ENCODE data around the gene C7orf33.
"Not testable (repeated sequence)": the region's sequence is repeated elsewhere in the genome, so short reads cannot be mapped to it uniquely, and the experiment has no call there.

Gene C7orf33, protein sequence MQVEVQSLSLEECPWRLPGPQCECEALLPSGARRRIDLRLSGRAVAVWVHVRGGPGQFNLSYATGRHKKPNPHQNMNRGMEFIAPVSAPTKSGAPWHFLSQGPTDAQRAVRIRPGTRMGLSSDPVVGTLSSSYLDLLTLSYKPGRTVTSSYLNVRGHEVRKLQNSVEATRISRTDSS

DNA sequence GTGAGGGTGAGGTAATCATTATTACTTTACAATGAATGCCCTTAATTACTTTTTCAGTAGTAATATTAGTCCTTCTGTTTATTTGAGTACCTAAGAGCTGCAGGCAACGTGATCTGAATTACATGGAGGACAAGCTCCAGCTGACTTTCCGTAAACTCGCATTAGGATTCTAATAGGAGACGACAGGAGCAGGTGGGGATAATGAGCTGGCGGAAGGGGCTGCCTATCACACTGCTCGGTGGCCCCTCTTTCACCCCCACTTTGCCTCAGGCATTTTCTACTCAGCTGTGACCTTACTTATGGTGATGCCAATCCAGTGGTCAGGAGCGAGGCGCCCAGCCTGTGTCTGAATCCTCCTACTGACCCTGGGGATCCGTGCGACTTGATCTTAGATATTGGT is at the start of gene C7orf33:
C7orf33 (plus strand) TSS at position 296 of the 400 bp plus-strand sequence. CDS start 160 bp downstream, outside the sequence.
- no peak for DNase-seq (ENCODE audit: low read depth in 2 of 2)

DNA sequence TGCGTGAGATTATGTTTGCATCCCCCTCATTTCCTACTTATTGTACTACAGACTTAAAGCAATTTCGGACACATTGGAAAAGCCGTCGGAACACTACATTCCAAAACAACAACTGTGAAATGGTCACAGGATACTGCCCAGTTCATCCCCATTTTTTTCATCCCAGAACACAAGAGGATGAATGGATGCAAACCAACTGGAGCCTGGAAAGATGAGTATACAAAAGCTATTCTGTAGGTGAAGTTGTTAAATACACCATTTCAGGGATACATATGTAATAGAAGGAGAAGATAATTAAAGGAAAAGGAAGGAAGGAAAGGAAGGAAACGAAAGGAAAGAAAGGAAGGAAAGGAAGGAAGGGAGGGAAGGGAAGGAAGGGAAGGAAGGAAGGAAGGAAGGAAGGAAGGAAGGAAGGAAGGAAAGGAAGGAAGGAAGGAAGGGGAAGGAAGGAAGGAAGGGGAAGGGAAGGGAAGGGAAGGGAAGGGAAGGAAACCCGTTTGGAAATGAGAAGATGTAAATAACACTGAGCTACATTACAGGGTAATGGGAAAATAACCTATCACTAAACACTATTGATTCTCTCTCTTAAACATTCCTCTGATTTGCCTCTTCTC is 48.6 kb upstream of the C7orf33 start:
- DNase-seq (ENCODE audit: low read depth in 2 of 2): no peak

DNA sequence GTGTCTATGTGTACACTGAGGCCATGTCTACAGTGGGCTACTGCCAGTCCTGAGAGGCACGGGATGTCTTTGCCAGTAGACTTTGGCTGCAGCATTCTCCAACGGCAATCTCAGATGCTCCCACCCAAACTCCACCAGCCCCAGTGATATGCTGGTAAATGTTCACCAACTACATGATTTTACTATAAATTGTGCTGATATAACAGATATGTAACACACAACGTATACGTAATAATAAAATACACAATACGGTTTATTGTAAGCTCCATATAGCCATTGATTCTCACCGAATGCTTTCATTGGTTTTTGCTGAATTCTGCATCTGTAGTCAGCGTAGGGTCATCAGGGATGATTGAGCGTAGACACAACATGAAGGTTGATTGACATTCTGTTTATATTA is 47.3 kb upstream of the C7orf33 start:
- no peak for DNase-seq (ENCODE audit: low read depth in 2 of 2)

DNA sequence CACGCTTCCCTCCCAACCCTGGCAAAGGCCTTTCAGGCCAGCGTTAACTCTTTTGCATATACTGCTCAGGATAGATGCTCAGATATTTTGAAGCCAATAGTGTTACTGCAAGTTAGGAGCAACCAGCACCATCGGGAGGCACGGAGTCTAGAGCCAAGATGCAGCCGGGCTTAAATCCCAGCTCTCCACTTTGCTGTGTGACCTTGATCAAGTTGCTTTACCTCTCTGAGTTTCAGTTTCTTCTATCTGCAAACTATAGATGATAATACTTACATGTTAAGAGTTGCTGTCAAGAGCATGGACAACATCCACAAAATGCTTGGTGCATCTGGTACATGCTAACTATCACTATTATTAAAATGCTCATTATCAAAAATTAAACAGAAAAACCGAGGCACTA is 45.4 kb upstream of the C7orf33 start:
- no peak for DNase-seq (ENCODE audit: low read depth in 2 of 2)

DNA sequence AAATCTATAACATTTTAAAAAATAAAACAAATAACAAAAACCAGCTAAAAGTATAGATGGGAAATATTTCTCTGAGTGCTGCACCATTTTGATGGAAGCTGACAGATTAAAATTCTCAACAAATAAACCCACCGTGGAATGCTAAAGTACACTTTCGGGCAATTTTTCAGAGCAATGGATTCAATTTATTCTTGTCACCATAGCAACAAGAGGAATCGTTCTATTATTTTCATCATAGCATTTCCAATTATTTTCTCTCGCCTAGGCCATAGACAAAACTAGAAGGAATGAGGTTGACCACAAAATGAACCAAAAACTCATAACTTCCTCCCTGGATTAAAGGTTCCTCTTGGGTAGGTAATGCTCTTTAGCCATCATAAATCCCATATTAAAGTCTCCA is 44.6 kb upstream of the C7orf33 start:
- no peak for DNase-seq (ENCODE audit: low read depth in 2 of 2)

DNA sequence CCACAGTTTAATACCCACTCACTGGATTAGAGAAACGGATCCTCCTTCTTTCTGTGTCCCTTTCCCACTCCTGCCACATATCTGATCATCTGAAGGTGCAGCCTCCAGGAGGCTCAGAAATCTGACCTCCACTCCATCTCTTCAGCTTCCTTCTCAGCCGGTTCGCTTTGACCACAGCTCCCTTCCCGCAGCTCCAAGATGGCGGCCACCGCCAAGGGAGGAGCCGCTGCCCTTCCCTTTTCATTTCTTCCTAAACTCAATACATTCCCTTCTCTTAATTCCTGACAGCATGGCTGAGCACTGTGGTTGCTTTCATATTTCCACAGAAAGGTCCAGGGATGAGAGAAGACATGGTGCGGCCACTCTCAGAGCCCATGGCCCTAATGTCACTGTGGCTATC is 43.7 kb upstream of the C7orf33 start:
- DNase-seq (ENCODE audit: low read depth in 2 of 2): no peak

DNA sequence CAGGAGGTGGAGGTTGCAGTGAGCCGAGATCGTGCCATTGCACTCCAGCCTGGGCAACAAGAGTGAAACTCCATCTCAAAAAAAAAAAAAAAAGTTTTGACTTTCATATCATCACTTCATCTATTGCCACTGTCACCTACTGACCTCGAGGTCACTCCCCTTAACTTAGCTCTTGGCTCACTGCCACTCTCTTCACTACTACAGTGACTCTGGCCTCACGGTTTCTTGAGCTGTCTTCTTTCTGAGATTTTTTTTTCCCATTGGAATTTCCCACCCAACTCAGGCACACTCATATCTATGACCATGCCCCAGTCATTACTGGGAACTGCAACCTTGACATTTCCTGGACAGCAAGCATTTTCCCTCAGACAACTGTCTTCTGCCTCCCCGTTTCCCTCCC is 42.6 kb upstream of the C7orf33 start:
- DNase-seq (ENCODE audit: low read depth in 2 of 2): no peak

DNA sequence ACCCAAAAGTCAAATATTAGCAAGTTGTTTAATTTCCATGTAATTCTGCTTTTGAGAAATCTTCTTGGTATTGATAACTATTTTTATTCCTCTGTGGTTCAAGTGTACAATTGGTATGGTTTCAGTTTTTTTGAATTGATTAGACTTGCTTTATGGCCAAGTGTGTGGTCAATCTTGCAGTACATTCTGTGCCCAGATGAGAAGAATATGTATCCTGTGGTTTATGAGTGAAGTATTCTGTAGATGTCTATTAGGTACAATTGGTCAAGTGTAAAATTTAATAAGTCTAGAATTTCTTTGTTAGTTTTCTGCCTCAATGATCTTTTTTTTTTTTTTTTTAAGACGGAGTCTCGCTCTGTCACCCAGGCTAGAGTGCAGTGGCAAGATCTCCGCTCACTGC is 36.6 kb upstream of the C7orf33 start:
- DNase-seq (ENCODE audit: low read depth in 2 of 2): no peak

DNA sequence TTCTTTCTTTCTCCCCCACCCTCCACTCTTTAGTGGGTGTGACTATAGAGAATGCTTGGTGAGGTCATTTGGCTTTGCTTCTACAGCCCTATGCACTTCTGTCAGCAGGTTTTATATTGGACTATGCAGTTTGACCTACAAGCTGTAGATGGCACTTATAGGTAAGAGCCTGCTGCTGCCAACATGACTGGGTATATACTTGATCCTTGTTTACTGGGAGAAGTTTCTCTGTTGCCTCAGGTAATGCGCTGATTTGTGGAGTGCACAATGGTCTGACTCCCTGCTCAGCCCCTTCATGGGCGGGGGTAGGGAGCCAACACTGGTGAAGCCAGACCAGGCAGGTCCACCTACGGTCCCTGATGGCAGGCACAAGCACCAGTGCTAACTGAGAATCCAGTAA is 33.7 kb upstream of the C7orf33 start:
- DNase-seq (ENCODE audit: low read depth in 2 of 2): no peak

DNA sequence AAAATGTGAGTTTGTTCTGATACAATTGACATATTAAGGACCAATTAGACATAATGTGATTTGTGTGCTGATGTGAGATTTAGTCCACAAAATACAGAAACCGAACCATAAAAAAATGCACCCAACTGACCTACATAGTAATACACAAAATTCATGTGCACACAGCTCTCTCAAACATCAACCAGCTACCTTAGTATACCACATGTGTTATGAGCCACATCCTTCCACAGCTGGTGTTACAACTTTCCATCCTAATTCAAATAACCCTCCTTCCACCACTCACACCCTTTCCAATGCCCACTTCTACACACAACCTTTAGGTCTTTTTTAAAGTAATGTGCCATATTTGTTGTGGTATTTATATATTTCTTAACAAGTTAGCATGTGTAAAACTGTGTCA is 31.7 kb upstream of the C7orf33 start:
- no peak for DNase-seq (ENCODE audit: low read depth in 2 of 2)

DNA sequence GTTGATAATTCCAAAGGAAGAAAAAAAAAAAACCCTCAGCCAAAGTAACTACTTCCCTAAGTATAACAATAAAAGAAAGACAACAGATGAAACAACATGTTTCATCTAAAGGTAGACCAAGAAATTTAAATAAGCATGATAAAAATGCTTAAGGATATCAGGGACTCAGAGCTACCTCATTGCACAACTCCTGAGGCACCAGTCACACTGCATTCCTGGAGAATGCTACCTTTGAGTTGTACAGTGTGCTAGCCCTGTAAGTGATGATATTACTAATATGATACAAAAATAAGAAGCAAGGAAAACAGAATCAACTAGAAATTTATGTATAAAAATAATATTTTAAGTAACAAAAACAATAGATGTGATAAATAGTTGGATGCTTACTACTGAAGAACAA is 29.5 kb upstream of the C7orf33 start:
- DNase-seq (ENCODE audit: low read depth in 2 of 2): no peak

DNA sequence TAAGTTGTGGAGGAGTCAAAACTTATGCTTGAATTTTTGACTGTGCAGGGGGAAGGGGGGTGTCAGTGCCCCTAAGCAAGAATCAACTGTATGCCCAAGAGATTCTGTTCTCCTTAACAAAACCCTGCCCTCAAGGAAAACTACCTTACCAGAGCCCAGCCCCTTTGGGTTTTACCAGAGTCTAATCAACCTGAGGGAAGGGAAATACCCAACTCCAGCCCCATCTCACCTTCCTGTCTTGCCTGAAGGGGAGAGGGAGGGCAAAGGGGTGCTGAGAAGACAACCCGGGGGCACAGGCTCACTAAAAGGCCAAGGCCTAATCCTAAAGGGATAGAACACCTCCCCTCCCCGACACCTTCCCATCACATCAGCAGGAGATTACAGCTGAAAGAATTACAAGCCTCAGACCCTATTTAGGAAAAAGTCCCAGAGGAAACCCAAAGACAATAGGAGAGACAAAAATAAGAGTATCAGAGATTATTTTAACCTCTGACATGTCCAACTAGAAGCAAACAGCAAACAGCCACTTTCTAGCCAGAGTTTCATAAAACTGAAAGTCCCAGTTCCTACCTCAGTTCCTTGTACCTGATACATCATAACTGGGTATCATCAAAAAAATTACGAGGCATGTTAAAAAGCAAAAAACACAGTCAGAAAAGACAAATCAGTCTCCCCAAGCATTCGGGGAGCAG is 26.8 kb upstream of the C7orf33 start:
- DNase-seq (ENCODE audit: low read depth in 2 of 2): no peak

DNA sequence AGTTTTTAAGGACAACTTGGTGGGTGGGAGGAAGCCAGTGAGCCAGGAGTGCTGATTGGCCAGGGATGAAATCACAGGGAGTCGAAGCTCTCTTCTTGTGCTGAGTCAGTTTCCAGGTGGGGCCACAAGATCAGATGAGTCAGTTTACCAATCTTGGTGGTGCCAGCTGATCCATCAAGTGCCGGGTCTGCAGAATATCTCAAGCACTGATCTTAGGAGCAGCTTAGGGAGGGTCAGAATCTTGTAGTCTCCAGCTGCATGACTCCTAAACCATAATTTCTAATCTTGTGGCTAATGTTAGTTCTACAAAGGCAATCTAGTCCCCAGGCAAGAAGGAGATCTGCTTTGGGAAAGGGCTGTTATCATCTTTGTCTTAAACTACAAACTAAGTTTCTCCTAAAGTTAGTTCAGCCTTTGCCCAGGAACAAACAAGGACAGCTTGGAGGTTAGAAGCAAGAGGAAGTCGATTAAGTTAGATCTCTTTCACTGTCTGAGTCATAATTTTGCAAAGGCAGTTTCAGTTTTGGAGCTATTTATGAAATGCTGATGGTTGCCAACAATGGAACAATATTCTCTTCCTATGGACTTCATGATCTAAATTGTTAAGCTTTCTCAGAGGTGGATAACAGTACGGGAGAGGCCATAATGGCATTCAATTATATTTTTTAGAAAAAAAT is 26.2 kb upstream of the C7orf33 start:
- DNase-seq (ENCODE audit: low read depth in 2 of 2): peak in 1 of 2 donors; percentile 1

DNA sequence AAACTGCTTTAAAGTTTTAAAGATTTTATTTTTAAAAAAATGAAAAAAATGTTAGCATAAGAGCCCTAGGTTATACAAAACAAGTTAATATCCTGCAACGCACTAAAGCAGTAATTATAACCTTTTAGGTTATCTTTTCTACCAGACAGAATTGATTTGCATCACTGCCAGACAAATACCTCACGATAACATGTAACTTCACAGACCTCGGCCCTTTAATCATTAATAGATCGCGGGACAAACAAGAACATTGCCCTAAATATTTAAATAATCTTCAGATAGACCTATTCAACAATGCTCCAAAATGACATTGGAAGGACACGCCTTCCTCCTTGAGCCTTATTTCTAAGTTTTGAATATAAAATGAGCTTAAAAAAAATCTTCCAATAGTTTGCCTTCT is 23.8 kb upstream of the C7orf33 start:
- no peak for DNase-seq (ENCODE audit: low read depth in 2 of 2)

DNA sequence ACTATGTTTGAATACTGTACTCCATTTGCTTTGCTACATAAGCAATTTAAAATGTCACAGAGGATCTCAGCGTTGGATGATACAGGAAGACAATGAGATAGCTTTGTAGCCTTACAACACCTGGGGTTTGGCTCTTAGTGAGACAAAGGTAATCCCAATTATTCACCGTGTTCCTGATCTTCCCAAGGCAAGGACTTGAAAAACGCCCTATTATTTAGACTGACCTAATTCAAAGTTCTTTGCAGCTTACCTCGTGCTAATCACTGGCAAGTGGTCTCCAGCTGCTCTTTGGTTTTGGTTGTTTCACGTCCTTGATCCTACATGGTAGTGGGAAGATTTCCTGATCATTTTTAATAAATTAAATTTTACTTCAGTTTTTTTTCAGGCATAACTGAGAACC is 23.0 kb upstream of the C7orf33 start:
- no peak for DNase-seq (ENCODE audit: low read depth in 2 of 2)

DNA sequence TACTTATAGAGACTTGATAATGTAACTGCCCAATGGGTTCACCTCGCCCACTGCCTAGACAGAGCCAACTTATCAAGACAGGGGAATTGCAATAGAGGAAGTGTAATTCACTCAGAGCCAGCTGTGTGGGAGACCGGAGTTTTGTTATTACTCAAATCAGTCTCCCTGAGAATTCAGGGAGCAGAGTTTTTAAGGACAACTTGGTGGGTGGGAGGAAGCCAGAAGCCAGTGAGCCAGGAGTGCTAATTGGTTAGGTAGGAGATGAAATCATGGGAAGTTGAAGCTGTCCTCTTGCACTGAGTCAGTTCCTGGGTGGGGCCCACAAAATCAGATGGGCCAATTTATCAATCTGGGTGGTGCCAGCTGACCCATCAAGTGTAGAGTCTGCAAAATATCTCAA is 20.1 kb upstream of the C7orf33 start:
- DNase-seq (ENCODE audit: low read depth in 2 of 2): no peak

DNA sequence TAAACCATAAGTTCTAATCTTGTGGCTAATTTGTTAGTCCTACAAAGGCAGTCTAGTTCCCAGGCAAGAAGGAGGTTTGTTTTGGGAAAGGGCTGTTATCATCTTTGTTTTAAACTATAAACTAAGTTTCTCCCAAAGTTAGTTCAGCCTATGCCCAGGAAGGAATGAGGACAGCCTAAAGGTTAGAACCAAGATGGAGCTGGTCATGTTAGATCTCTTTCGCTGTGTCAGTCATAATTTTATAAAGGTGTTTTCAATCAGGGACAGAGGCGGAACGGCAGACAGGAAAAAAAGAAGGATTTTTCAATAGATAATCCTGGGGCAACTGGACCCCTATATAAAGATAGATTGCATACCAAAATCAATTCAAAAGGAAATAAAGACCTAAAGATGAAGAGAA is 19.6 kb upstream of the C7orf33 start:
- not testable (repeated sequence) for DNase-seq (ENCODE audit: low read depth in 2 of 2)

DNA sequence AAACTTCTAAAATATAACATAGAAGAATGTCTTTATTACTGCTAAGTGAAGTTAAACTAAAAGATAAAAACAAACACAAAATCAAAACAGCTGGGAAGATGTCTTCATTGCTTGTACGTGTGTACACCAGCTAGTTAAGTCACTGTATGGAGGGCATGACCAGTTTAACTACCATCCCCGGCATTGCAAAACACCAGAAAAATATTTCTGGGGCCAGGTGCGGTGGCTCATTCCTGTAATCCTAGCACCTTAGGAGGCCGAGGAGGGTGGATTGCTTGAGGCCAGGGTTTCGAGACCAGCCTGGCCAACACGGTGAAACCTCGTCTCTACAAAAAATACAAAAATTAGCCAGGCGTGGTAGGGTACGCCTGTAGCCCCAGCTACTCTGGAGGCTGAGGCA is 19.2 kb upstream of the C7orf33 start:
- DNase-seq (ENCODE audit: low read depth in 2 of 2): no peak

DNA sequence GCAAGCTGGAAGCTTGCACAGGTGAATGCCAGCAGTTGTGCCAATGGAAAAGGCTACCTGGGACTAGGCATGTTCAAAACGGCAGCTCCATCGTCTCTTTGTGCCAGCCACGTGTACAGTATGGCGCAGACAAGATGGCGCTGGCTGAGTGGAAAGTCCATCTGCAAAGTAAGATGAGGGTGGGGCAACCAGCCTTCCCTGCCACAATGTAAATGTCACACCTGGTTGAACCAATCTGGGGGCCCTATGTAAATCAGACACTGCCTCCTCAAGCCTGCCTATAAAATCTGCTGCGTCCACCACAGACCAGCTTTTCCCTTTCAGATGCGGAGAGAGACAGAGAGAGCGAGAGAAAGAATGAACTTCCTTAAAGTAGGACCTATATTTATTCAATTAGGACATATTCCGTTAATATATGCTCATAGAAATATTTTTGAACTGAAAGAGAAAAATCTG is 18.5 kb upstream of the C7orf33 start:
- DNase-seq (ENCODE audit: low read depth in 2 of 2): no peak

DNA sequence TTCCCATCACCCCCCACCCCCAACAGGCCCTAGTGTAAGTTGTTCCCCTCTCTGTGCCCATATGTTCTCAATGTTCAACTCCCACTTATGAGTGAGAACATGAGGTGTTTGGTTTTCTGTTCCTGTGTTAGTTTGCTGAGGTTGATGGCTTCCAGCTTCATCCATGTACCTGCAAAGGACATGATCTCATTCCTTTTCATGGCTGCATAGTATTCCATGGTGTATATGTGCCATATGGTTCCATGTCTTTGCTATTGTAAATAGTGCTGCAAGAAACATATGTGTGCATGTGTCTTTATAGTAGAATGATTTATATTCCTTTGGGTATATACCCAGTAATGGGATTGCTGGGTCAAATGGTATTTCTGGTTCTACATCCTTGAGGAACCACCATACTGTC is 17.0 kb upstream of the C7orf33 start:
- not testable (repeated sequence) for DNase-seq (ENCODE audit: low read depth in 2 of 2)

DNA sequence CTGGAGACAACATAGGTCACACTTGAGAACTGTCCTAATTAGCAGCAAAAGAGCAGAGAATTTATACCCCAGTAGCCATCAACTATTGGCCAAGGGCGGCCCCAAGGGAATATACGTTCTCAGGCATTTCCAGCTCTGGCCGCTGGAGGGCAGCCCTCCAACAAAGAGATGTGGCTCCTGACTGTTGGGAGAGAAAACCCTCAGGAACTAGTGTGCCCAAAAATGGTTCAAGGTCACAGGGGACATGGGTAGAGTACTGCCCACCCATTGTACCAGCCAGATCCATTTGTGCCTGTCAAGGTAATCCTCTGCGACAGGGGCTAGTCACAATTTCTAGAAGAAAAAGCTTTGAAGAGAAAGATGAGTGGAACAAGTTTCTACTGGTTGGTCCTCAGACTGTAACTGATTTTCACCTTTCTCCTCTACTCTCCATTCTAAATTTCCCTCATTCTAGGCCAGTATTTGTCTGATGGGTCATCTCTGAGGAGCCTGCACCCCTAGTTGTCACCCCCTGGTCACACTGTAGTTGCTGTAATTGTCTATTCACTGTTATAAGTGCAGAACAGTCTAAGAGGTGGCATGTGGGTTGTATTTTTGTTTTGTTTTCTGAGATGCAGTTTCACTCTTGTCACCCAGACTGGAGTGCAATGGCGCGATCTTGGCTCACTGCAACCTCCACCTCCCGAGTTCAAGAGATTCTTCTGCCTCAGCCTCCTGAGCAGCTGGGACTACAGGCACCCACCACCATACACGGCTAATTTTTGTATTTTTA is 14.7 kb upstream of the C7orf33 start:
- DNase-seq (ENCODE audit: low read depth in 2 of 2): peak; percentile 26 to 48

DNA sequence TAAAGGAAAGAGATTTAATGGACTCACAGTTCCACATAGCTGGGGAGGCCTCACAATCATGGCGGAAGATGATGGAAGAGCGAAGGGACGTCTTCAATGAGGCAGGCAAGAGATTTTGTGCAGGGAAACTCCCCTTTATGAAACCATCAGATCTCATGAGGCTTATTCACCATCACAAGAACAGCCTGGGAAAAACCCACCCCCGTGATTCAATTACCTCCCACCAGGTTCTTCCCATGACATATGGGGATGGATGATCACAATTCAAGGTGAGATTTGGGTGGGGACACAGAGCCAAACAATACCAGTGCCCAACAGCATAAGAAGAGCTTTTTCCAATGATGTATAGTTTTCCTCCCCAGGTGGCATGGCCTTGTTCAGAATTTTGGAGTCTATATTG is 11.2 kb upstream of the C7orf33 start:
- no peak for DNase-seq (ENCODE audit: low read depth in 2 of 2)

Measured in stimulated activated CD8-positive, alpha-beta memory T cell treated with anti-CD3 and anti-CD28 coated beads, Interleukin-15, amount 100 ng/mL, for 4 hours (primary cell).